B cell (primary cell): Measurements from ENCODE around the gene DLG2. TPM values are rescaled to one million over a fixed set of nuclear protein-coding genes. Genes with fewer than 3 reads are reported as not detected.

Source experiments
- ATAC-seq: fragments of 200-7000 bp; cut with Tn5 transposase; one replicate; pipeline ENCODE4 v1.10.0; 2021; ENCODE audit warnings: low read depth, mild to moderate bottlenecking, moderate number of reproducible peaks, moderate library complexity
- CTCF ChIA-PET: fragments of 350-600 bp; sonication (Branson Sonifier 250); formaldehyde crosslinking; loops from one replicate; lab custom pipeline; 2021; ENCODE audit warnings: antibody characterized with exemption, inconsistent platforms; lab: Charles Lee
- POLR2A ChIA-PET: fragments of 350-600 bp; sonication (Branson Sonifier 250); formaldehyde crosslinking; loops from one replicate; lab custom pipeline; 2021; ENCODE audit warnings: antibody characterized with exemption; lab: Charles Lee
- DNase-seq: peaks from one replicate; pipeline ENCODE4 v3.0.0; 2013
- H2AFZ ChIP-seq: 2 replicates; pipeline ENCODE4 v1.6.1; 2012; ENCODE audit warnings: mild to moderate bottlenecking, low read depth, low read length; ENCODE audit not compliant: insufficient read depth, poor library complexity, severe bottlenecking
- H3K27ac ChIP-seq, 2 donors: 1 replicate in 1 of 2; 2 replicates in 1 of 2; pipeline ENCODE4 v1.5.1; 2012 to 2013; ENCODE audit warnings: low read length in 2 of 2, mild to moderate bottlenecking in 2 of 2, moderate library complexity in 1 of 2
- H3K27me3 ChIP-seq, 4 experiments: fragments of 200-600 bp in 1 of 4; sonication (generic) in 1 of 4; replicated peaks in 1 of 4; 1 replicate in 2 of 4; 2 replicates in 2 of 4; pipeline versions ENCODE4 v1.6.1 to v1.7.0; 2013 to 2016; ENCODE audit warnings: low read length in 3 of 4, mild to moderate bottlenecking in 2 of 4, mixed read lengths in 1 of 4, moderate library complexity in 1 of 4; ENCODE audit not compliant: insufficient read depth in 4 of 4, control insufficient read depth in 3 of 4; ENCODE audit errors: control extremely low read depth in 1 of 4
- H3K36me3 ChIP-seq, 2 experiments: replicated peaks in 1 of 2; 1 replicate in 1 of 2; 2 replicates in 1 of 2; pipeline versions ENCODE4 v1.6.1 to v1.7.1; 2013; ENCODE audit warnings: low read length in 1 of 2; ENCODE audit not compliant: insufficient read depth in 2 of 2, control insufficient read depth in 1 of 2; ENCODE audit errors: control extremely low read depth in 1 of 2, extremely low read depth in 1 of 2
- H3K4me1 ChIP-seq, 2 donors: fragments of 200-600 bp in 1 of 2; sonication (generic) in 1 of 2; 1 replicate in 1 of 2; 2 replicates in 1 of 2; pipeline versions ENCODE4 v1.5.1 to v1.6.1; 2013 to 2017; ENCODE audit warnings: low read length in 2 of 2; ENCODE audit not compliant: control insufficient read depth in 2 of 2, insufficient read depth in 2 of 2
- H3K4me2 ChIP-seq: replicated peaks from 2 replicates; pipeline ENCODE3; 2012; ENCODE audit warnings: mild to moderate bottlenecking, low read depth, low read length; ENCODE audit not compliant: poor library complexity, severe bottlenecking
- H3K4me3 ChIP-seq, 5 experiments: fragments of 200-600 bp in 1 of 5; sonication (generic) in 1 of 5; 1 replicate in 3 of 5; 2 replicates in 2 of 5; pipeline versions ENCODE4 v1.5.1 to v1.7.0; 2011 to 2016; ENCODE audit warnings: low read length in 4 of 5, mild to moderate bottlenecking in 4 of 5, low read depth in 2 of 5, control low read depth in 1 of 5, moderate library complexity in 1 of 5; ENCODE audit not compliant: insufficient read depth in 1 of 5; ENCODE audit errors: control extremely low read depth in 1 of 5, extremely low read depth in 1 of 5
- H3K79me2 ChIP-seq: fragments of 200-600 bp; sonication (generic); one replicate; pipeline ENCODE4 v1.6.0; 2016; ENCODE audit warnings: low read length; ENCODE audit not compliant: control insufficient read depth, insufficient read depth
- H3K9ac ChIP-seq: fragments of 200-600 bp; sonication (generic); 2 replicates; pipeline ENCODE4 v1.6.1; 2017; ENCODE audit warnings: mild to moderate bottlenecking, low read length, moderate library complexity
- H3K9me3 ChIP-seq, 3 donors: one replicate each; pipeline versions ENCODE4 v1.6.1 to v1.7.1; 2013; ENCODE audit warnings: low read length in 2 of 3; ENCODE audit not compliant: control insufficient read depth in 2 of 3, insufficient read depth in 1 of 3; ENCODE audit errors: control extremely low read depth in 1 of 3
- H4K20me1 ChIP-seq: 2 replicates; pipeline ENCODE4 v1.6.0; 2012; ENCODE audit warnings: mild to moderate bottlenecking, low read length; ENCODE audit not compliant: insufficient read depth, control insufficient read depth, poor library complexity, severe bottlenecking
- H3K27ac Mint-ChIP-seq: one replicate; pipeline ENCODE4 v1.8.0; 2021; ENCODE audit warnings: mixed read lengths
- H3K27me3 Mint-ChIP-seq: one replicate; pipeline ENCODE4 v1.8.0; 2021; ENCODE audit warnings: mixed read lengths
- H3K4me1 Mint-ChIP-seq: one replicate; pipeline ENCODE4 v1.8.0; 2021; ENCODE audit warnings: mixed read lengths
- H3K4me3 Mint-ChIP-seq: one replicate; pipeline ENCODE4 v1.8.0; 2021; ENCODE audit warnings: mixed read lengths
- H3K9me3 Mint-ChIP-seq: one replicate; pipeline ENCODE4 v1.8.0; 2022; ENCODE audit warnings: mixed read lengths; ENCODE audit not compliant: insufficient read depth
- CTCF ChIP-seq: fragments of 200-600 bp; IDR thresholded peaks from one replicate; pipeline ENCODE4 v1.8.0; 2022; ENCODE audit warnings: antibody characterized with exemption, mild to moderate bottlenecking
- EZH2 ChIP-seq: IDR thresholded peaks from 2 replicates; pipeline ENCODE4 v1.6.1; 2012; ENCODE audit warnings: borderline replicate concordance, low read depth, mild to moderate bottlenecking, moderate library complexity, low read length; ENCODE audit not compliant: insufficient read depth, poor library complexity, severe bottlenecking
- whole genome bisulfite sequencing: methylation state at CpG from one replicate; pipeline ENCODE4 v1.1.5; 2013; ENCODE audit warnings: missing lambda C conversion rate; ENCODE audit not compliant: insufficient coverage; 5-methylcytosine and 5-hydroxymethylcytosine counted together
- intact Hi-C: fragments of 100-400 bp; cut with micrococcal nuclease; formaldehyde crosslinking; loops from one replicate; pipeline ENCODE4 v1.10.0; 2022
- polyA plus RNA-seq: library from polyadenylated mRNA; depleted of rRNA; stranded (reverse); fragments of >200 nt; gene quantifications from 2 replicates; pipeline ENCODE4 v1.2.3, GENCODE V29; 2012
- total RNA-seq, 2 donors: library from RNA; stranded (reverse); fragments of 120-200 nt in 1 of 2; gene quantifications; 1 replicate in 1 of 2; 2 replicates in 1 of 2; pipeline versions ENCODE4 v1.2.3 to v1.2.4, GENCODE V29; 2013 to 2022

The DLG2 gene
- total and polyA plus RNA-seq, 2 donors (not counting 1 experiment from before 2014, with no cell fraction given) = 0.54 to 5.4 TPM

GRCh38 chr11:85464283-85464682 lies 162.9 kb downstream of the DLG2 start:
- no peaks in the 10 kb centered on the region for H3K4me1 ChIP-seq
- no peaks in the 10 kb centered on the region for H4K20me1 ChIP-seq
- CTCF ChIA-PET = no interaction called here
- no peak overlapping the region for H3K27ac ChIP-seq
- Mint-ChIP-seq H3K4me1 (no peaks in the 10 kb centered on the region), H3K27me3 (no peaks in the 10 kb centered on the region), H3K27ac (no peak overlapping the region), H3K4me3 (no peak overlapping the region), H3K9me3 (no peaks in the 10 kb centered on the region)
- H3K9me3 ChIP-seq = peaks cover 0 to 9% (median 0%) of the 10 kb centered on the region in 3 donors
- TF ChIP-seq CTCF = no peak
- no peak for TF ChIP-seq EZH2
- intact Hi-C loops = no loop called here
- H3K27me3 ChIP-seq = no peaks in the 10 kb centered on the region
- POLR2A ChIA-PET = no interaction called here
- no peak overlapping the region for H3K9ac ChIP-seq
- no peak for ATAC-seq
- no peaks in the 10 kb centered on the region for H3K36me3 ChIP-seq
- no peak overlapping the region for H2AFZ ChIP-seq
- H3K4me2 ChIP-seq = no peak overlapping the region
- no peak for DNase-seq
- WGBS = 100% methylated on average over 1 of the region's 2 CpGs
- no peaks in the 10 kb centered on the region for H3K79me2 ChIP-seq
- no peak overlapping the region for H3K4me3 ChIP-seq

GRCh38 chr11:85459304-85459703 lies 167.8 kb downstream of the DLG2 start:
- Mint-ChIP-seq H3K27ac (no peak overlapping the region), H3K27me3 (no peaks in the 10 kb centered on the region), H3K9me3 (peaks cover 14% of the 10 kb centered on the region), H3K4me3 (no peak overlapping the region), H3K4me1 (no peaks in the 10 kb centered on the region)
- H4K20me1 ChIP-seq = no peaks in the 10 kb centered on the region
- intact Hi-C loops = no loop called here
- H3K27me3 ChIP-seq = no peaks in the 10 kb centered on the region
- peaks cover 0 to 19% (median 16%) of the 10 kb centered on the region in 3 donors for H3K9me3 ChIP-seq
- DNase-seq (no peak), ATAC-seq (no peak)
- H3K36me3 ChIP-seq = no peaks in the 10 kb centered on the region
- ChIA-PET CTCF (no interaction called here), POLR2A (no interaction called here)
- TF ChIP-seq CTCF (no peak), EZH2 (no peak)
- no peak overlapping the region for H3K4me2 ChIP-seq
- H3K4me3 ChIP-seq = no peak overlapping the region
- H3K9ac ChIP-seq = no peak overlapping the region
- 80% methylated on average over 3 of the region's 4 CpGs for WGBS
- no peak overlapping the region for H2AFZ ChIP-seq
- H3K4me1 ChIP-seq = no peaks in the 10 kb centered on the region
- no peaks in the 10 kb centered on the region for H3K79me2 ChIP-seq
- H3K27ac ChIP-seq = no peak overlapping the region
